HCT116 (cell line): ENCODE data around the gene OGA. TPM values are rescaled to one million over a fixed set of nuclear protein-coding genes. Genes with fewer than 3 reads are reported as not detected.

ENCODE experiments used
- ATAC-seq: fragments of 200-7000 bp; cut with Tn5 transposase; 2 replicates; pipeline ENCODE4 v1.9.1; 2020; ENCODE audit warnings: mild to moderate bottlenecking, moderate library complexity
- BruUV-seq: library from RNA; stranded (reverse); fragments of 400-500 nt; replicated peaks from 2 replicates; lab custom pipeline; 2021; lab: Mats Ljungman, UMichigan
- CTCF ChIA-PET: fragments of 300-600 bp; sonication (Branson Sonifier 250); formaldehyde crosslinking; loops from one replicate; lab custom pipeline; 2021; ENCODE audit warnings: antibody characterized with exemption; lab: Charles Lee
- POLR2A ChIA-PET: fragments of 300-600, 350-600 bp; sonication (Branson Sonifier 250); formaldehyde crosslinking; loops from one replicate; lab custom pipeline; 2021; ENCODE audit warnings: antibody characterized with exemption; lab: Charles Lee
- RAD21 ChIA-PET, 2 experiments: fragments of 300-600 bp; sonication (Branson Sonifier 250); formaldehyde crosslinking; loops; one replicate each; lab custom pipeline; 2023; ENCODE audit warnings: low total read pairs in 2 of 2; ENCODE audit not compliant: uncharacterized antibody in 2 of 2, unreplicated experiment in 2 of 2, low non-redundant PET in 1 of 2; lab: Charles Lee
- DNase-seq: peaks from one replicate; pipeline ENCODE4 v3.0.0-alpha.2; 2010; ENCODE audit warnings: low read depth, low spot score
- H2AFZ ChIP-seq: fragments of 200-600 bp; shearing (Covaris generic), sonication (generic); 2 replicates; pipeline ENCODE4 v1.6.1; 2017; ENCODE audit warnings: low read depth, mixed run types, mixed read lengths, antibody characterized with exemption, low read length; ENCODE audit not compliant: poor library complexity, severe bottlenecking
- H3K27ac ChIP-seq: 2 replicates; pipeline ENCODE4 v1.5.1; 2012; ENCODE audit warnings: low read depth, low read length
- H3K27me3 ChIP-seq: fragments of 200-600 bp; sonication (generic); 2 replicates; pipeline ENCODE4 v1.6.1; 2016; ENCODE audit warnings: mixed run types, low read length, mixed read lengths; ENCODE audit not compliant: insufficient read depth
- H3K36me3 ChIP-seq, 2 experiments: fragments of 200-500 bp in 1 of 2; fragments of 200-600 bp in 1 of 2; sonication (Bioruptor generic) in 1 of 2; sonication (generic) in 1 of 2; 2 replicates each; pipeline versions ENCODE4 v1.5.1 to v1.6.1; 2014 to 2016; ENCODE audit warnings: low read length in 2 of 2, inconsistent platforms in 1 of 2, mixed read lengths in 1 of 2, mixed run types in 1 of 2; ENCODE audit not compliant: insufficient read depth in 2 of 2, control insufficient read depth in 1 of 2
- H3K4me1 ChIP-seq, 2 experiments: fragments of 200-600 bp in 1 of 2; sonication (generic) in 1 of 2; 2 replicates each; pipeline versions ENCODE4 v1.5.1 to v1.6.1; 2012 to 2017; ENCODE audit warnings: low read length in 2 of 2, inconsistent platforms in 1 of 2, mild to moderate bottlenecking in 1 of 2, mixed read lengths in 1 of 2, mixed run types in 1 of 2, moderate library complexity in 1 of 2; ENCODE audit not compliant: insufficient read depth in 2 of 2, control insufficient read depth in 1 of 2
- H3K4me2 ChIP-seq: fragments of 200-600 bp; sonication (generic); 2 replicates; pipeline ENCODE4 v1.6.1; 2017; ENCODE audit warnings: mixed run types, low read length, mixed read lengths
- H3K4me3 ChIP-seq, 2 experiments: fragments of 200-600 bp in 1 of 2; sonication (generic) in 1 of 2; replicated peaks in 1 of 2; 2 replicates each; pipeline ENCODE4 v1.5.1; 2011 to 2016; ENCODE audit warnings: low read length in 2 of 2, control low read depth in 1 of 2, low read depth in 1 of 2, mild to moderate bottlenecking in 1 of 2, mixed read lengths in 1 of 2, mixed run types in 1 of 2
- H3K79me2 ChIP-seq: fragments of 200-600 bp; sonication (generic); 2 replicates; pipeline ENCODE4 v1.6.1; 2017; ENCODE audit warnings: mild to moderate bottlenecking, mixed run types, low read length, moderate library complexity, mixed read lengths; ENCODE audit not compliant: insufficient read depth
- H3K9ac ChIP-seq: fragments of 200-600 bp; sonication (generic); 2 replicates; pipeline ENCODE4 v1.6.1; 2016; ENCODE audit warnings: low read length, mixed read lengths
- H3K9me2 ChIP-seq: fragments of 200-600 bp; sonication (generic), shearing (Covaris generic); 2 replicates; pipeline ENCODE4 v1.6.1; 2017; ENCODE audit warnings: mixed run types, mild to moderate bottlenecking, moderate library complexity; ENCODE audit not compliant: insufficient read depth
- H3K9me3 ChIP-seq, 2 experiments: fragments of 200-500 bp in 1 of 2; fragments of 200-600 bp in 1 of 2; sonication (Bioruptor generic) in 1 of 2; sonication (generic) in 1 of 2; 2 replicates each; pipeline ENCODE4 v1.6.1; 2014 to 2017; ENCODE audit warnings: low read length in 2 of 2, mixed read lengths in 2 of 2, inconsistent platforms in 1 of 2, low read depth in 1 of 2, mild to moderate bottlenecking in 1 of 2, mixed run types in 1 of 2, moderate library complexity in 1 of 2; ENCODE audit not compliant: control insufficient read depth in 1 of 2, insufficient read depth in 1 of 2
- H4K20me1 ChIP-seq: fragments of 200-600 bp; sonication (generic), shearing (Covaris generic); 2 replicates; pipeline ENCODE4 v1.6.1; 2017; ENCODE audit warnings: mixed run types, mild to moderate bottlenecking, moderate library complexity; ENCODE audit not compliant: insufficient read depth
- EGR1 ChIP-seq: IDR thresholded peaks from 2 replicates; pipeline ENCODE4 v1.6.1; 2012; ENCODE audit warnings: low read depth
- JUND ChIP-seq: IDR thresholded peaks from 2 replicates; pipeline ENCODE4 v1.6.1; 2012
- POLR2A ChIP-seq: IDR thresholded peaks from 2 replicates; pipeline ENCODE4 v1.7.0; 2011; ENCODE audit warnings: borderline replicate concordance; ENCODE audit not compliant: insufficient read depth, insufficient read length; ENCODE audit errors: extremely low read depth
- SIN3A ChIP-seq: IDR thresholded peaks from 2 replicates; pipeline ENCODE4 v1.6.1; 2012; ENCODE audit warnings: low read depth
- SRF ChIP-seq: IDR thresholded peaks from 2 replicates; pipeline ENCODE4 v1.6.1; 2012; ENCODE audit warnings: low read depth
- ZFX ChIP-seq: fragments of 450-650 bp; IDR thresholded peaks from 2 replicates; pipeline ENCODE4 v1.6.1; 2017
- ZNF274 ChIP-seq: fragments of 200-500 bp; sonication (Bioruptor generic); IDR thresholded peaks from 2 replicates; pipeline ENCODE4 v1.6.1; 2014; ENCODE audit warnings: mild to moderate bottlenecking, low read depth, low read length, inconsistent platforms
- intact Hi-C: fragments of 100-400 bp; cut with micrococcal nuclease; formaldehyde crosslinking; loops from 2 replicates; pipeline ENCODE4 v1.10.0; 2022
- total RNA-seq: library from RNA; stranded (reverse); gene quantifications from one replicate; pipeline ENCODE4 v1.2.1, GENCODE V29; 2021; ENCODE audit not compliant: unreplicated experiment
- TF ChIP-seq, protein P1 (sequence below), 3 experiments: fragments of 200-600 bp in 1 of 3; sonication (generic) in 1 of 3; IDR thresholded peaks in 2 of 3; conservative IDR thresholded peaks in 1 of 3; 2 replicates each; pipeline ENCODE4 v1.5.1; 2012 to 2017; ENCODE audit warnings: low read depth in 2 of 3, low read length in 2 of 3, antibody characterized with exemption in 1 of 3, borderline replicate concordance in 1 of 3, control low read depth in 1 of 3, mild to moderate bottlenecking in 1 of 3, mixed read lengths in 1 of 3, mixed run types in 1 of 3, moderate library complexity in 1 of 3; ENCODE audit not compliant: insufficient read depth in 1 of 3

The OGA gene
- total RNA-seq, 1 experiment from 2014 or later, result 127 TPM

- DNase-seq (no peak), ATAC-seq (no peak)
- TF ChIP-seq SIN3A (no peak), ZNF274 (no peak), EGR1 (no peak), ZFX (no peak), JUND (no peak), POLR2A (no peak), SRF (no peak)
- TF ChIP-seq, protein P1, sequence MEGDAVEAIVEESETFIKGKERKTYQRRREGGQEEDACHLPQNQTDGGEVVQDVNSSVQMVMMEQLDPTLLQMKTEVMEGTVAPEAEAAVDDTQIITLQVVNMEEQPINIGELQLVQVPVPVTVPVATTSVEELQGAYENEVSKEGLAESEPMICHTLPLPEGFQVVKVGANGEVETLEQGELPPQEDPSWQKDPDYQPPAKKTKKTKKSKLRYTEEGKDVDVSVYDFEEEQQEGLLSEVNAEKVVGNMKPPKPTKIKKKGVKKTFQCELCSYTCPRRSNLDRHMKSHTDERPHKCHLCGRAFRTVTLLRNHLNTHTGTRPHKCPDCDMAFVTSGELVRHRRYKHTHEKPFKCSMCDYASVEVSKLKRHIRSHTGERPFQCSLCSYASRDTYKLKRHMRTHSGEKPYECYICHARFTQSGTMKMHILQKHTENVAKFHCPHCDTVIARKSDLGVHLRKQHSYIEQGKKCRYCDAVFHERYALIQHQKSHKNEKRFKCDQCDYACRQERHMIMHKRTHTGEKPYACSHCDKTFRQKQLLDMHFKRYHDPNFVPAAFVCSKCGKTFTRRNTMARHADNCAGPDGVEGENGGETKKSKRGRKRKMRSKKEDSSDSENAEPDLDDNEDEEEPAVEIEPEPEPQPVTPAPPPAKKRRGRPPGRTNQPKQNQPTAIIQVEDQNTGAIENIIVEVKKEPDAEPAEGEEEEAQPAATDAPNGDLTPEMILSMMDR (IDR thresholded peaks at IDR 0.05 in 2 of 3, conservative IDR thresholded peaks at IDR 0.05 in 1 of 3; ENCODE audit: borderline replicate concordance in 1 of 3, insufficient read depth in 1 of 3, low read depth in 2 of 3, low read length in 2 of 3), result peak in 1 of 3 experiments; percentile 28; a peak in 1 of 6 replicates
- Histone ChIP-seq H3K27me3 (no peaks in the 10 kb centered on the region), H3K36me3 (peaks cover 1 to 28% of the 10 kb centered on the region in 2 experiments; a peak in 2 of 4 replicates), H3K9me3 (no peaks in the 10 kb centered on the region), H3K4me1 (peaks cover 19 to 45% of the 10 kb centered on the region in 2 experiments), H4K20me1 (peaks cover 3% of the 10 kb centered on the region; the same call in 1 of the 2 replicates), H3K27ac (peak overlapping the region; percentile 66), H3K4me3 (peak overlapping the region in 1 of 2 experiments; percentile 32; a peak in 1 of 4 replicates), H3K9me2 (no peaks in the 10 kb centered on the region), H3K4me2 (peak overlapping the region; percentile 94), H3K79me2 (peaks cover 44% of the 10 kb centered on the region), H3K9ac (peak overlapping the region; percentile 23), H2AFZ (no peak overlapping the region)
- no TSS peak for BruUV-seq
- ChIA-PET CTCF (interaction anchor here (0.6 to 5.8 kb wide), 13 partner anchors 8 to 566 kb away, joined by 3 to 220 read pairs (median 7); partner anchors contain the start of gene FBXW4), POLR2A (interaction anchor here (1.6 kb wide), 1 partner anchor 178 kb away, joined by 10 read pairs; no protein-coding TSS in a partner anchor), RAD21 (interaction anchor here (0.6 to 2.3 kb wide), 5 partner anchors 10 to 566 kb away, joined by 3 to 21 read pairs (median 8); no protein-coding TSS in a partner anchor)
- intact Hi-C loops, result loop anchor here (2.0 to 5.0 kb wide), 4 partner anchors 37 to 292 kb away; partner anchors contain the start of genes DPCD, OGA and POLL
Measured at GRCh38 chr10:101780187-101780817, 37.9 kb downstream of the OGA start.
